Endometrial microvascular endothelial cells (primary cell): ENCODE results near the gene NAV2. TPM values are rescaled to one million over a fixed set of nuclear protein-coding genes. Genes with fewer than 3 reads are reported as not detected.

Source experiments
- in situ Hi-C: cut with HindIII; loops from 2 replicates; pipeline ENCODE4 v1.10.0; 2017; ENCODE audit warnings: low sequenced_read_pairs, low pct_unique_long_range_greater_than_20kb; ENCODE audit errors: inconsistent ontology term
- total RNA-seq: library from RNA; depleted of rRNA; stranded (reverse); fragments of >200 nt; gene quantifications from one replicate; pipeline ENCODE4 v1.2.3, GENCODE V29; 2015; ENCODE audit errors: inconsistent ontology term

The NAV2 gene
- total RNA-seq, 1 donor from 2014 or later, result 27.0 TPM

DNA sequence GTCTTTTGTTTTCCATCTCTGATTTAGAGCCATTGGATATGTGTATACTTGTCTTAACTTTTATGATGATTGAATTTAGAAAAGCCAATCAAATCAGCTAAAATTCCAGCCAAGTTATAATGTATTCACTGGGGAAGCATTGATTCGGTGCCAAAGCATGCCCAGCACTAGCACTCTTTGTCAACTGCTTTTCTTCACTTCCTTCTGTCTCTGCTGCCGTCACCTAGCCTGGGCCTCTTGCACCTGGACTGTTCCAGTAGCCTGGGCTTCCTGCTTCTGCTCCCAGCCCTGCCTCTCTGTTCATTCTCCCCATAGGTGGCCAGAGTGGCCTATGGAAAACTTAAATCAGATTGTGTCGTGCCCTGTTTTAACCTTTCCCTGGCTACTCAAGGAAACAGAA is 80.7 kb downstream of the NAV2 start:
- in situ Hi-C loops, result no loop called here

GRCh38 chr11:19794161-19794560 is 81.5 kb downstream of the NAV2 start:
- in situ Hi-C loops, result no loop called here

DNA sequence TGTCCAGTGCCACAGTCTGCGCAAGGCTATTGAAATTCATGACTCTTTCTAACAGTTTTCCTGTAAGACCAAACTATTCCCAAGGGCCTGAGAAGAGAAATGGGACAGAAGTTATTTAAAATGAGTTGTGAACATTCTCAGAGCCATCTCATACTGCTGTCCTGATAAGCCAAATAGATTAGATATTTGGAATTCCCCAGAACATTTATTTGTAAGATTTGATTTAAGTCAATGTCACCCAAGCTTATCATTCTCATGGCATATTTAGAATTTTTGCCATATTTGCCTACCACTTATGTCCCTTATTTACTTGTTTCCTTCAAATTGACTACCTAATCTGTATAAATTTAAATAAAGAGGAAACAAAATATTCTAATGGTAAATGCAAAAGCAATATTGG is 82.4 kb downstream of the NAV2 start:
- in situ Hi-C loops, result no loop called here

GRCh38 chr11:19800162-19800561 is 87.5 kb downstream of the NAV2 start:
- in situ Hi-C loops, result no loop called here

- in situ Hi-C loops, result no loop called here
Measured at GRCh38 chr11:19800714-19801519, 88.3 kb downstream of the NAV2 start.

- in situ Hi-C loops, result no loop called here
Measured at GRCh38 chr11:19802773-19803293, 90.2 kb downstream of the NAV2 start.

DNA sequence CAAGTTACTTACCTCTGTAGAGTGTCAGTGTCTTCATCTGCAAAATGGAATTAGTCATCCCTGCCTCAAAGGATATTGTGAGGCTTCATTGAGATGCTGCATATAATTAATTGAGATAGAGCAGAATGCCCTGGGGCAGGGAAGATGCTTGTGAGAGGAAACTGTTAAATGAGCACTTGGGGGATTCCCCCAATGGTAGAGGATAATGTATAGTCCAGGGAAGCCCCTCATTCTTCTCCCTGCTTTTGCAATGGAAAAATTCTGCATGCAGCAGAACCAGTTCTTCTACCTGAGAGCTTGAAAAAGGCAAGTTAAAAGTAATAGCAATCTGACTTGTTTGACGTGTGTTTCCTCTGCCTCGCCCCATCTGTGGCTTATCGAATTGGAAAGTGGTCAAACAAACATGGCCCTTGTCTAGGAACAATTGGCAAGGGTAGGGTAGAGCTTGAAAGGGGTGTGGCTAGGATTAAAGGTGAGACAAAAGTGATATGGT is 90.9 kb downstream of the NAV2 start:
- in situ Hi-C loops, result no loop called here

- in situ Hi-C loops, result no loop called here
Measured at GRCh38 chr11:19805376-19805775, 92.7 kb downstream of the NAV2 start.

GRCh38 chr11:19805827-19806226 is 93.2 kb downstream of the NAV2 start:
- in situ Hi-C loops, result no loop called here

- in situ Hi-C loops, result no loop called here
Measured at GRCh38 chr11:19806251-19806650, 93.6 kb downstream of the NAV2 start.

DNA sequence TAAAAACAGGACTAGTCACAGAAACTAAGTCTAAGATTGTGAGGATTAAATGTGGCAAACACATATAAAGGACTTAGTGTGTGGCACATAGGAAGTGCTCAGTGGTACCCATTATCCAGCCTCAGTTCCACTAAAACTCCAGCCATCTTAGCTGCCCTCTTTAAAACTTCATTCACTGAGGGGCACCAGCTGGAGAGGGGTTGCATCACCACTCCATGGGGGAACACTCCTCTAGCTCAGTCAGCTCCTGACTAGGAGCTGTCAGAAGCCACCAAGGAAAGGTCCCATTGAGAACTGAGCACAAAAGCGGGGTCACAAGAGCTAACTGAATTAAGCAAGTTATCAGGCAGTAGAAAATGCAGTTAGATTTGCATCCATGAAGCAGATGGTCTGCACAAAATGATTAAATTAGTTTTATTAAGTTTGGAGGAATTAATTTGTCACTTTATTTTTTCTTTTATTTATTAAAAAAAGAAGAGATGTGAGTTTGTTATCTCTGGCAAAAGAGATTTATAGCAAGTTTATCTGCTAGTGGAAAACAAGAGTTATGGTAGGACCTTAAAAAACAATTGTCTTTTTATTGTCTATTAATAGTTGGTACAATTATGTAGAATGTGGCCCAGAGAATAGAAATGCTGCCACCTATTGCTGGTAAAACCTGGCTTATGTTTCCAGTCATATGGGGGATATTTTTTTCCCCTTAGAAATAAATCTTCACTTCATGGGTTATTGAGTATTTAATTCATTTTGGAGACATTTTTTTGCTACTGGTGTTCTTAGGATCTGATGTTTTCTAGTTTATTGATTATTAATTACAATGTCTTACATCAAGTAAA is 95.7 kb downstream of the NAV2 start:
- in situ Hi-C loops, result no loop called here

DNA sequence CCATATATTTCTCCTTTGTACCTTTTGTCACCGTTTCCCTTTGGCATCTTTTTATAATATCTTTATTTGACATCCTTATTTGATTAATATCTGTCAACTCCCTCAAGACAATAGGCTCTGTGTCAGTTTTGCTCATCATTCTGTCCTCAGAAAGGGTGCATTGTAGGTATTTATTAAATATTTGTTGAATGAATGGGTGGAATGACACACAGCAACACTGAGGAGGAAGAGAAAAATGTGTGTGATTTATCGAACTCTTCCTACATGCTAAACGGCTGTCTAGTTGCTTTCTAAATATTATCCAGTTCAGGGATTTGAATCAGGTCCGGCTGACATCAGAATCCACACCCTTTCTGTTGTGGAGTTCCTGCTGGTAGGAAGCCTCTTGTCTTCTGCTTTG is 98.2 kb downstream of the NAV2 start:
- in situ Hi-C loops, result no loop called here

GRCh38 chr11:19811380-19811779 is 98.7 kb downstream of the NAV2 start:
- in situ Hi-C loops, result no loop called here

GRCh38 chr11:19812096-19812495 is 99.5 kb downstream of the NAV2 start:
- in situ Hi-C loops, result no loop called here

- in situ Hi-C loops, result no loop called here
Measured at GRCh38 chr11:19812710-19813109, 100.1 kb downstream of the NAV2 start.

- in situ Hi-C loops, result no loop called here
Measured at GRCh38 chr11:19813158-19813879, 100.7 kb downstream of the NAV2 start.

- in situ Hi-C loops, result no loop called here
Measured at GRCh38 chr11:19814421-19814820, 101.8 kb downstream of the NAV2 start.

- in situ Hi-C loops, result no loop called here
Measured at GRCh38 chr11:19816040-19816439, 103.4 kb downstream of the NAV2 start.

DNA sequence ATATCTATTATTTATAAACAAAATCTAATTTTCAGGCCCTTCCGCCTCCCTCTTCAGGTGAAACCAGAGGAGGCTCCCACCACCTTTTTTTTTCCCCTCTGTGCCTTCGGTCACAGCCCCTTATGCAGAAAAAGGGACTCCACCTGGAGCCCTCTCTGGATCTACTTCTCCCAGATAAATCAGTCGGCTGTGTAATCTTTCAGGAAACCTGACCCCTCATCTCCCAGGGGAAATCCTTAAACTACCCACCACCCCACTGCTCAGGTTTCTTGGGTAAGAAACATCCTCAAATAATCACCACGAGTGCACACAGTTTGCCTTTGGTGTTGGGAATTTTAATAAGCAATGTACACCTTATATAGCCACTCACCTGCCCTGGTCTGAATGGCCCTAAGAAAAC is 104.2 kb downstream of the NAV2 start:
- in situ Hi-C loops, result no loop called here
